Right forelimb (tissue), 1 donor: ENCODE results near the gene OR2Y1.
A peak's percentile ranks its signal among the peaks of the same experiment; 100 is the strongest.
"Not testable (repeated sequence)": the region's sequence is repeated elsewhere in the genome, so short reads cannot be mapped to it uniquely, and the experiment has no call there.

Experiments used
- DNase-seq: peaks from one replicate; pipeline ENCODE4 v3.0.0-alpha.2; 2018

Gene OR2Y1

DNA sequence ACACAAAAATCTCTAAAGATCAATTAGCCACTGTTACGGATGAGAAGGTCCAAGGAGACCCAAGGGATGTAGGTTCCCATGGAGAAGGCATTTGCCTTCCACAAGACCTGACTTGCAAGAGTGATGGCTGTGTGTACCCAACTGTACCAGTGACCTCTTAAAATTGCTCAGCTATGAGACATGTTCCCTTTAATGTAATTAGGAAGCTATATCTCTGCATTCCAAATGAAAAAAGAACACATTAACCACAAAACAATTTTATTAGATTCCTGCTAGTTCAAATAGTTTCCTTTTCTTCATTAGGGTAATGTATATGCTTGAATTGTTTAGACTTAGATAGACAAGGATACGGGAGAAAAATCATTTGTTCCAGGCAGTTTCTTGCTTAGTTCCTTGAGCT is 3.3 kb downstream of the OR2Y1 start:
- no peak for DNase-seq

- DNase-seq, result no peak
Observed at GRCh38 chr5:180724944-180725343, 14.9 kb downstream of the OR2Y1 start.

DNA sequence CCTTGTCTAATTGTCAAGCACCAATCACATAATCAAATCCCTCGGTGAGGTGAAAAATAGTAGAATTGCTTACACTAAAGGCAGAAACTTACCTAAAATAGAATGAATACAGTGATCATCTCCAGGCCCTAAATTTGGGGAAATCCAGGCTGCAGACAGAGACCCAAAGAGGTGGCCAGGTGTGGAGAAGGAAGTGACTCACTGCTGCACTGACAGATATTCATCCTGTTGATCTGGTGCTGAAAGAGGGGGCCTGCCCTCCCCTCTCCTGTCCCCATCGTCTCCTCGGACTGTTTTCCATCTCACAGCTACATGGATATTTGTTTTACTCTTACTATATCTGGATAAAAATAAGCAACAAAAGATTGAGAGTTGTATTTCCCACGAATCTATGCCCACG is 15.9 kb downstream of the OR2Y1 start:
- no peak for DNase-seq

DNA sequence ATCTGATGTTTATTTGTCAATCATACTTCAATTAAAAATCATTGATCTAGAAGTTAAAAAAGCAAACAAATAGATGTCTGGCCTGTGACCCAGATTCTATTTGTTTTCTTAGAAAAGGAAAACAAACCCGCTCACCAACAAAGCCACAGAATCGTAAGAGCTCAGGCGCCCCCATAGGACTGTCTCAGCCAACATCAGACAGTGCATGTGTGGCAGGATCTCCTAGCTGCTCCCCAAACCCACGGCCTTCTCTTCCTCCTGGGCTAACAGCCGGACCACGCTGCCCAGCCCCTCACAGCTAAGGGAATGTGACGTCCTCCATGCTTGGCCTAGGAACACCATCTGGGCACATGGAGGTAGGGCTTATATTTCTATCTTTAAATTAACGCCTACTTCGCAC is 19.4 kb downstream of the OR2Y1 start:
- no peak for DNase-seq

DNA sequence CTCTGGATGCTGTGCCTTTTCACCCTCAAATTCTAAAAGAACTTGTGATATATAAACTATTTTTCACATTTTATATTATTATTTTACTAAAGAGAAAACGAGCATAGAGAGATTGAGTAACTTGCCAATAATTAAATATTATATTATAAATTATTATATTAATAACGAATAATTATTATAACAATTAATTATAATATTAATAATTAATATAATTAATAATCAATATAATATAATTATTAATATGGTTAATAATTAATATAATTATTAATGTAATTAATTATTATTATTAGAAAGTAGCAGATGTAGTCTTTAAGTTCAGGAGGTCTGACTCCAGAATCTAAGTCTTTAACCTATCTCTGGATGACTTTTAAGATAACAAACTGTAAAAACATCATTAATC is 20.1 kb downstream of the OR2Y1 start:
- no peak for DNase-seq

DNA sequence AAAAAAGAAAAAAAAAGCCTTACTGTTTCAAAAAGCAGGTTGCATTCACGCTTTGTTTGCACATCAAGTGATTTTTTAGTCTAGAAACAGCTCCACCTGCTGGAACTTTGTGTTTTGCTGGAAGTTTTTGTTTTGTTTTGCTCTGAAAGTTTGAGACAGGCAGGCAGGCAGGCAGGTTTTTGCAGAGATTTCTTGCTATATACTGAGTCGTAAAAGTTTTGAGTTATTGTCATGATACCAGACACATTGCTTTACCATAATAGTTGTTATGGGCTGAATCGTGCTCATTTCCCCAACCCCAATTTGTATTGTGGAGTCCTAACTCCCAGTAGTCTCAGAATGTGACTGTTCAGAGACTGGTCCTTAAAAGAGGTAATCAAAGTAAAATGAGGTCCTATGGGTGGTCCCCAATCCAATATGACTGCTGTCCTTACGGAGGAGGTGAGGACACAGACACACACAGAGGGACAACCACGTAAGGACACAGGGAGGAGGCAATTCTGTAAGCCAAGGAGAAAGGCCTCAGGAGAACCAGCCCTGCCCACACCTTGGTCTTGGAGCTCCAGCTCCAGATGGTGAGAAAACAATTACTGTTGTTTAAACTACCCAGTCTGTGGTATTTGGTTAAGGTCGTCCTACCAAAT is 20.9 kb downstream of the OR2Y1 start:
- DNase-seq, result peak; percentile 43

- DNase-seq, result no peak
Observed at GRCh38 chr5:180717989-180718388, 21.9 kb downstream of the OR2Y1 start.

GRCh38 chr5:180704362-180704761 is 35.5 kb downstream of the OR2Y1 start:
- DNase-seq, result no peak

DNA sequence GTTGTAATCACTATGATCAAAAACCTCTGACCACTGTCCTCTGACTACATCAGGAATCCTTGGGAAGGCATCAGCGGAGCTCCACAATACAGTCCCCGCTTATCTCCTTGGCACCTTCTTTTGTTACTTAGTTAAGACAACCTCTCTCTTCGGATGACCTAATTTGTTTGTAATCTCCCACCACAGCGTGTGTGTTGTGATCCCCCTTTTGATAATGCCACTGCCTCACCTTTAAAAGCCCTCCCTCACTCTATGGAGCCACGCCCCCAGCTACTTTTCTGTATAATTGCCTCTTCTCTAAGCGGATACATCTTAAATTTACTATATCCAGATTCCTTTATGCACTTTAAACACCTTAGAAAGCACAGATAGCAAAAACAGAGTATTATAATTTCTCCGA is 35.9 kb downstream of the OR2Y1 start:
- DNase-seq, result no peak

DNA sequence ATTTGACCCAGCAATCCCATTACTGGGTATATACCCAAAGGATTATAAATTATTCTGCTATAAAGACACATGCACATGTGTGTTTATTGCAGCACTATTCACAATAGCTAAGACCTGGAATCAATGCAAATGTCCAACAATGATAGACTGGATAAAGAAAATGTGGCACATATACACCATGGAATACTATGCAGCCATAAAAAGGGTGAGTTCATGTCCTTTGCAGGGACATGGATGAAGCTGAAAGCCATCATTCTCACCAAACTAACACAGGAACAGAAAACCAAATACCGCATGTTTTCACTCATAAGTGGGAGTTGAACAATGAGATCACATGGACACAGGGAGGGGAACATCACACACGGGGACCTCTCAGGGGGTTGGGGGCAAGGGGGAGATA is 36.5 kb downstream of the OR2Y1 start:
- not testable (repeated sequence) for DNase-seq

- DNase-seq, result not testable (repeated sequence)
Observed at GRCh38 chr5:180700440-180700839, 39.4 kb downstream of the OR2Y1 start.

DNA sequence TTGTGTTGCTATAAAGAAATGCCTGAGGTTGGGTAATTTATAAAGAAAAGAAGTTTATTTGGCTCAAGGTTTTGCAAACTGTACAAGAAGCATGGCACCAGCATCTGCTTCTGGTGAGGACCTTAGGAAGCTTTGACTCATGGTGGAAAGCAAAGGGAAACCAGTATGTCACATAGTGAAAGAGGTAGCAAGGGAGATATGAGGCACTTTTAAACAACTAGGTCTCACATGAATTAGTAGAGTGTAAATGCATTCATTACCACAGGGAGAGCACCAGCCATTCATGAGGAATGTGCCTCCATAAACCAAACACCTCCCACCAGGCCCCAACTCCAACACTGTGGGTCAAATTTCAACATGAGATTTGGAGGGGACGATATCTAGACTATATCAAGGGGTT is 40.8 kb downstream of the OR2Y1 start:
- DNase-seq, result no peak

DNA sequence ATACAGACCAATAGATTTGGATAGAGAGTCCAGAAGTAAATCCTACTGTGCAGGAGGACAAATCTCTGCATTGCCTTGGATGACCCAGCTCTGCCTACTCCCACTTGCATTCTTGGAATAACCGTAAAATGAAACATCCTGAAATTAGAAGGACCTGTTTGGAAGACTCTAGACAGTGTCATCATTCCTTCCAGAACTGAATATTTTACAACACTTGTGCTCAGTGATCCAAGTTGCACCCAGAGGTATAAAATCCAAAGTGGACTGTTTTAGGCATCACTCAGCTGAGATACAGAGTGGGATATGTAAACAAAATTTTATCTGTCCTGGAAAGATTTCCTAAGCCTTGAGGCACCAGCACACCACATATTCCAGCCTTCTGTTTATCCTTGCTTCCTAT is 43.7 kb downstream of the OR2Y1 start:
- DNase-seq, result no peak

- DNase-seq, result no peak
Observed at GRCh38 chr5:180692429-180692828, 47.4 kb downstream of the OR2Y1 start.

GRCh38 chr5:180691046-180691445 is 48.8 kb downstream of the OR2Y1 start:
- DNase-seq, result no peak

DNA sequence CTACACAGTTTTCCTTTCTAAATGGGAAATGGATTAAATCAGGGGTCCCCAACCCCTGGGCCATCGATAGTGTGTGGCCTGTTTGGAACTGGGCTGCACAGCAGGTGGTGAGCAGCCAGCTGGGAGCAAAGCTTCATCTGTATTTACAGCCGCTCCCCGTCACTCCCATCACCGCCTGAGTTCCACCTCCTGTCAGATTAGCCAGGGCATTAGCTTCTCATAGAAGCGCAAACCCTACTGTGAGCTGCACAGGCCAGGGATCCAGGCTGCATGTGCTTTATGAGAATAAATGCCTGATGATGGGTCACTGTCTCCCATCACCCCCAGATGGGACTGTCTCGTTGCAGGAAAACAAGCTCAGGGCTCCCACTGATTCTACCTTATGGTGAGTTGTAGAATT is 49.3 kb downstream of the OR2Y1 start:
- DNase-seq, result no peak

- DNase-seq, result no peak
Observed at GRCh38 chr5:180689775-180690174, 50.1 kb downstream of the OR2Y1 start.
